ENCODE measurements around the gene HTRA3.

Gene HTRA3

GRCh38 chr4:8329560-8329858 is 60.0 kb downstream of the HTRA3 start:
- TF ChIP-seq ZNF362 (tag by site-specific recombination; IDR thresholded peaks at IDR 0.05), result no peak
- no peak for TF ChIP-seq MYNN (tag by site-specific recombination; IDR thresholded peaks at IDR 0.05; ENCODE audit: borderline replicate concordance)
- TF ChIP-seq ZNF24 (tag by site-specific recombination; IDR thresholded peaks at IDR 0.05), result no peak
- no peak for TF ChIP-seq ZBTB26 (tag by site-specific recombination; optimal IDR thresholded peaks at IDR 0.05)
- TF ChIP-seq KLF1 (tag by site-specific recombination; IDR thresholded peaks at IDR 0.05), result no peak
- no peak for TF ChIP-seq PRDM2 (tag by site-specific recombination; IDR thresholded peaks at IDR 0.05; ENCODE audit: borderline replicate concordance)
- no peak for TF ChIP-seq GLIS2 (tag by site-specific recombination; IDR thresholded peaks at IDR 0.05)
- no peak for TF ChIP-seq ZNF202 (tag by site-specific recombination; IDR thresholded peaks at IDR 0.05; ENCODE audit: borderline replicate concordance)
- TF ChIP-seq HOXC10 (CRISPR knock-in tag; IDR thresholded peaks at IDR 0.05), result no peak
- no peak for TF ChIP-seq GFI1B (tag by site-specific recombination; IDR thresholded peaks at IDR 0.05)
- TF ChIP-seq ZBTB11 (tag by site-specific recombination; conservative IDR thresholded peaks at IDR 0.05; ENCODE audit: low read depth), result no peak
- TF ChIP-seq PRDM10 (tag by site-specific recombination; IDR thresholded peaks at IDR 0.05), result no peak
- TF ChIP-seq TRIM28 (IDR thresholded peaks at IDR 0.05; ENCODE audit: borderline replicate concordance, low read length), result no peak
- Histone ChIP-seq H3K36me3 (ENCODE audit: control insufficient read depth in 2 of 2, insufficient read depth in 1 of 2, low read length in 2 of 2) (no peaks in the 10 kb centered on the region), H3K4me1 (ENCODE audit: control insufficient read depth, insufficient read depth, low read length) (no peaks in the 10 kb centered on the region), H3K4me3 (ENCODE audit: low read depth, low read length) (no peak overlapping the region), H3K27ac (ENCODE audit: extremely low read depth, low read depth, low read length) (no peak overlapping the region), H3K9me3 (ENCODE audit: control insufficient read depth, insufficient read depth, low read depth, low read length) (no peaks in the 10 kb centered on the region)
- POLR2A ChIA-PET, result no interaction called here
- CTCF ChIA-PET, result no interaction called here

All from HEK293 (cell line).